H1 (cell line): ENCODE data around the gene WDFY4. TPM values are rescaled to one million over a fixed set of nuclear protein-coding genes. Genes with fewer than 3 reads are reported as not detected.

Experiments used
- CTCF ChIA-PET: fragments of 300-600 bp; sonication (Branson Sonifier 250); formaldehyde crosslinking; loops from one replicate; lab custom pipeline; 2021; ENCODE audit not compliant: partially characterized antibody; lab: Charles Lee
- POLR2A ChIA-PET: fragments of 300-600 bp; sonication (Branson Sonifier 250); formaldehyde crosslinking; loops from one replicate; lab custom pipeline; 2021; ENCODE audit warnings: inconsistent platforms; ENCODE audit not compliant: partially characterized antibody; lab: Charles Lee
- DNase-seq, 2 experiments: peaks; one replicate each; pipeline versions ENCODE4 v3.0.0 to v3.0.0-alpha.2; 2010 to 2022; ENCODE audit warnings: low spot score in 2 of 2, low read depth in 1 of 2, mixed read lengths in 1 of 2
- FAIRE-seq: peaks from 2 replicates; lab custom pipeline; 2011; peaks lifted over from hg19 to GRCh38; lab: Jason Lieb, UNC
- H2AFZ ChIP-seq: 2 replicates; pipeline ENCODE4 v1.8.1; 2012; ENCODE audit warnings: low read length, inconsistent platforms
- H2AK5ac ChIP-seq: 2 replicates; pipeline ENCODE4 v1.6.1; 2013; ENCODE audit warnings: low read depth, low read length
- H2BK120ac ChIP-seq: replicated peaks from 2 replicates; pipeline ENCODE3; 2013; ENCODE audit warnings: low read depth, low read length, inconsistent platforms
- H2BK12ac ChIP-seq: 2 replicates; pipeline ENCODE4 v1.6.1; 2013; ENCODE audit warnings: low read depth, low read length
- H2BK15ac ChIP-seq: 2 replicates; pipeline ENCODE4 v1.6.1; 2013; ENCODE audit warnings: low read length
- H2BK20ac ChIP-seq: 2 replicates; pipeline ENCODE4 v1.6.1; 2013; ENCODE audit warnings: low read length
- H2BK5ac ChIP-seq: 2 replicates; pipeline ENCODE4 v1.6.1; 2013; ENCODE audit warnings: low read depth, low read length
- H3K14ac ChIP-seq: 2 replicates; pipeline ENCODE4 v1.6.1; 2013; ENCODE audit warnings: inconsistent platforms; ENCODE audit not compliant: insufficient read length
- H3K18ac ChIP-seq: 2 replicates; pipeline ENCODE4 v1.6.1; 2013; ENCODE audit warnings: low read length; ENCODE audit errors: extremely low read depth
- H3K23ac ChIP-seq: 2 replicates; pipeline ENCODE4 v1.6.1; 2013; ENCODE audit warnings: inconsistent platforms; ENCODE audit not compliant: insufficient read length
- H3K23me2 ChIP-seq: 2 replicates; pipeline ENCODE4 v1.6.1; 2013; ENCODE audit warnings: low read depth, low read length
- H3K27ac ChIP-seq: 2 replicates; pipeline ENCODE4 v1.6.1; 2011; ENCODE audit warnings: low read depth, low read length, inconsistent platforms
- H3K27me3 ChIP-seq, 4 experiments: replicated peaks in 1 of 4; 1 replicate in 1 of 4; 2 replicates in 3 of 4; pipeline versions ENCODE4 v1.6.1 to v1.8.1; 2011 to 2013; ENCODE audit warnings: low read length in 3 of 4, mild to moderate bottlenecking in 3 of 4, inconsistent platforms in 2 of 4, mixed read lengths in 2 of 4, moderate library complexity in 1 of 4; ENCODE audit not compliant: control insufficient read depth in 3 of 4, insufficient read depth in 3 of 4; ENCODE audit errors: extremely low read depth in 1 of 4
- H3K36me3 ChIP-seq, 4 experiments: 2 replicates each; pipeline versions ENCODE4 v1.6.1 to v1.8.1; 2011 to 2013; ENCODE audit warnings: mild to moderate bottlenecking in 4 of 4, low read length in 3 of 4, moderate library complexity in 2 of 4, control low read depth in 1 of 4, inconsistent platforms in 1 of 4; ENCODE audit not compliant: insufficient read depth in 4 of 4, control insufficient read depth in 2 of 4
- H3K4ac ChIP-seq: replicated peaks from 2 replicates; pipeline ENCODE3; 2013; ENCODE audit warnings: low read length, low read depth, mixed read lengths, inconsistent platforms; ENCODE audit not compliant: insufficient read length
- H3K4me1 ChIP-seq, 4 experiments: replicated peaks in 1 of 4; 1 replicate in 1 of 4; 2 replicates in 3 of 4; pipeline versions ENCODE4 v1.6.1 to v1.8.1; 2011 to 2013; ENCODE audit warnings: low read length in 3 of 4, inconsistent platforms in 2 of 4, mixed read lengths in 1 of 4; ENCODE audit not compliant: insufficient read depth in 4 of 4, control insufficient read depth in 3 of 4
- H3K4me2 ChIP-seq, 2 experiments: 2 replicates each; pipeline versions ENCODE4 v1.6.1 to v1.8.1; 2011 to 2013; ENCODE audit warnings: low read depth in 2 of 2, low read length in 2 of 2, control low read depth in 1 of 2, inconsistent platforms in 1 of 2, mild to moderate bottlenecking in 1 of 2; ENCODE audit not compliant: insufficient read depth in 1 of 2
- H3K4me3 ChIP-seq, 4 experiments: fragments of 200-600, 300-600 bp in 1 of 4; sonication (generic), shearing (Covaris generic), sonication (Bioruptor Twin) in 1 of 4; 2 replicates each; pipeline versions ENCODE4 v1.5.1 to v1.8.1; 2011 to 2016; ENCODE audit warnings: low read length in 4 of 4, low read depth in 3 of 4, control low read depth in 2 of 4, inconsistent platforms in 2 of 4, mild to moderate bottlenecking in 2 of 4, mixed read lengths in 1 of 4, moderate library complexity in 1 of 4; ENCODE audit not compliant: insufficient read depth in 2 of 4; ENCODE audit errors: extremely low read depth in 1 of 4
- H3K56ac ChIP-seq: replicated peaks from 2 replicates; pipeline ENCODE3; 2013; ENCODE audit warnings: low read depth, mild to moderate bottlenecking, mixed read lengths, low read length, inconsistent platforms; ENCODE audit not compliant: insufficient read length
- H3K79me1 ChIP-seq: 2 replicates; pipeline ENCODE4 v1.6.1; 2013; ENCODE audit warnings: low read depth, low read length, control low read depth
- H3K79me2 ChIP-seq, 2 experiments: 2 replicates each; pipeline versions ENCODE4 v1.6.1 to v1.8.1; 2012 to 2013; ENCODE audit warnings: low read length in 2 of 2, mild to moderate bottlenecking in 2 of 2, inconsistent platforms in 1 of 2; ENCODE audit not compliant: insufficient read depth in 2 of 2, control insufficient read depth in 1 of 2
- H3K9ac ChIP-seq, 4 experiments: replicated peaks in 1 of 4; 1 replicate in 1 of 4; 2 replicates in 3 of 4; pipeline versions ENCODE4 v1.6.1 to v1.8.1; 2011 to 2013; ENCODE audit warnings: low read depth in 3 of 4, low read length in 3 of 4, control low read depth in 2 of 4, mild to moderate bottlenecking in 2 of 4, moderate library complexity in 2 of 4, inconsistent platforms in 1 of 4; ENCODE audit errors: extremely low read depth in 1 of 4
- H3K9me3 ChIP-seq, 2 experiments: 2 replicates each; pipeline versions ENCODE4 v1.6.1 to v1.8.1; 2012 to 2013; ENCODE audit warnings: mild to moderate bottlenecking in 2 of 2, moderate library complexity in 2 of 2, control low read depth in 1 of 2, inconsistent platforms in 1 of 2, low read depth in 1 of 2, low read length in 1 of 2, mixed read lengths in 1 of 2; ENCODE audit not compliant: insufficient read depth in 2 of 2
- H4K20me1 ChIP-seq, 2 experiments: replicated peaks in 1 of 2; 2 replicates each; pipeline versions ENCODE3 to v1.8.1; 2011 to 2013; ENCODE audit warnings: inconsistent platforms in 2 of 2, low read length in 2 of 2, mild to moderate bottlenecking in 1 of 2; ENCODE audit not compliant: insufficient read depth in 2 of 2, control insufficient read depth in 1 of 2
- H4K5ac ChIP-seq: 2 replicates; pipeline ENCODE4 v1.6.1; 2013; ENCODE audit warnings: low read length, low read depth, mixed read lengths, inconsistent platforms; ENCODE audit not compliant: insufficient read length
- H4K8ac ChIP-seq: 2 replicates; pipeline ENCODE4 v1.8.0; 2013; ENCODE audit warnings: mild to moderate bottlenecking, moderate library complexity, low read length, inconsistent platforms; ENCODE audit not compliant: insufficient read depth; ENCODE audit errors: extremely low read depth
- H4K91ac ChIP-seq: replicated peaks from 2 replicates; pipeline ENCODE3; 2013; ENCODE audit warnings: low read length, mixed read lengths, inconsistent platforms; ENCODE audit not compliant: insufficient read length
- WGBS, 2 experiments: shearing (Covaris generic) in 1 of 2; methylation state at CpG; one replicate each; pipeline versions ENCODE4 v1.1.6 to v1.1.7; 2013 to 2015; ENCODE audit warnings: low lambda C conversion rate in 2 of 2, mixed read lengths in 2 of 2, inconsistent platforms in 1 of 2, low coverage in 1 of 2, missing lambda C conversion rate in 1 of 2; ENCODE audit not compliant: insufficient replicate concordance in 2 of 2, insufficient coverage in 1 of 2, insufficient read length in 1 of 2; ENCODE audit errors: extremely low coverage in 1 of 2, missing lambda C conversion rate in 1 of 2; 5-methylcytosine and 5-hydroxymethylcytosine counted together
- polyA plus RNA-seq, 7 experiments: library from polyadenylated mRNA; depleted of rRNA in 3 of 7; stranded (reverse) in 5 of 7; unstranded in 2 of 7; fragments of >200 nt in 5 of 7; fragments of 200-250 nt in 2 of 7; gene quantifications; 1 replicate in 5 of 7; 2 replicates in 1 of 7; 4 replicates in 1 of 7; pipeline versions ENCODE4 v1.2.1 to v1.2.3, GENCODE V29; 2011 to 2013; ENCODE audit warnings: missing spikeins in 2 of 7, mixed read lengths in 2 of 7
- total RNA-seq: library from RNA; stranded (reverse); fragmentation: NEBNext Ultra II Directional; extraction: Animal tissue kit (Norgen Biotek cat#: 25700); gene quantifications from 2 replicates; pipeline ENCODE4 v1.2.1, GENCODE V29; 2021

WDFY4 gene
- total and polyA plus RNA-seq, 2 of the 8 experiments (the other 6 are each of a cell fraction or from before 2014, with no cell fraction given): not detected

DNA sequence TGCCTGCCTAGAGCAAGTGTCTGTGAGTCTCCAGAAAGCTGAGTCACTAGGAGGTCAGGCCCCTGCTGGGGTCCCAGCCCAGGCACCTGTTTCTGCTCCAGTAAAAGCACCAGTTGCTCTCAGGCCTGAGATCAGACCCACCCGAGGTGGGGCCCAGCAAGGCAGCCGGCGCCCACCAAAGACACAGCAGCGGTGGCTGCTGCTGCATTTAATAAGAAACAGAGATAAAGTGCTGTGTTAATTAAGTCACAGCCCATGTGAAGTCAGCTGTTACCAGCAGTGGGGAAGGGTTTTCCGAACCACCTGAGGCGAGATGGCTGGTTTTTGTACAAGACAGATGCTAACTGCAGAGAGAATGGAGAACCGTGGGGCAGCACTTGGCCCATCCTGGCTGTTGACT lies 267.0 kb downstream of the WDFY4 start:
- 95% methylated on average over 7 of the region's 7 CpGs; no CpG with 5 or more reads in 1 of the 2 experiments for WGBS, 2 experiments
- no peak overlapping the region for H2BK12ac ChIP-seq
- no peak overlapping the region for H3K23ac ChIP-seq
- H2BK15ac ChIP-seq: no peak overlapping the region
- no peaks in the 10 kb centered on the region for H4K20me1 ChIP-seq
- no peak overlapping the region for H2BK20ac ChIP-seq
- no peak overlapping the region for H2AFZ ChIP-seq
- no peaks in the 10 kb centered on the region for H3K27me3 ChIP-seq
- H2AK5ac ChIP-seq: no peak overlapping the region
- no peaks in the 10 kb centered on the region for H3K36me3 ChIP-seq
- H3K4me3 ChIP-seq: no peak overlapping the region
- no peaks in the 10 kb centered on the region for H3K79me1 ChIP-seq
- H4K91ac ChIP-seq: no peak overlapping the region
- no peak overlapping the region for H3K4me2 ChIP-seq
- no peak overlapping the region for H3K14ac ChIP-seq
- no peaks in the 10 kb centered on the region for H3K9me3 ChIP-seq
- ChIA-PET POLR2A (no interaction called here), CTCF (interaction anchor here (0.6 to 1.9 kb wide), 3 partner anchors 292 to 508 kb away, joined by 3 to 5 read pairs (median 3); no protein-coding TSS in a partner anchor)
- no peak overlapping the region for H3K9ac ChIP-seq
- H2BK5ac ChIP-seq: no peak overlapping the region
- no peak overlapping the region for H3K56ac ChIP-seq
- no peak overlapping the region for H3K4ac ChIP-seq
- H3K23me2 ChIP-seq: no peaks in the 10 kb centered on the region
- no peak overlapping the region for H4K8ac ChIP-seq
- H3K4me1 ChIP-seq: no peaks in the 10 kb centered on the region
- no peak overlapping the region for H3K18ac ChIP-seq
- no peak overlapping the region for H4K5ac ChIP-seq
- no peak overlapping the region for H3K27ac ChIP-seq
- H3K79me2 ChIP-seq: no peaks in the 10 kb centered on the region
- no peak overlapping the region for H2BK120ac ChIP-seq
- FAIRE-seq (no peak), DNase-seq (no peak)
